Panc1 (cell line): ENCODE data around the gene AMZ1. TPM values are rescaled to one million over a fixed set of nuclear protein-coding genes. Genes with fewer than 3 reads are reported as not detected.
"Not testable (repeated sequence)": the region's sequence is repeated elsewhere in the genome, so short reads cannot be mapped to it uniquely, and the experiment has no call there.

Experiments used
- ATAC-seq: fragments of 200-7000 bp; cut with Tn5 transposase; 2 replicates; pipeline ENCODE4 v1.9.1; 2020; ENCODE audit warnings: mild to moderate bottlenecking, moderate library complexity
- BruUV-seq: library from RNA; stranded (reverse); fragments of 400-500 nt; replicated peaks from 2 replicates; lab custom pipeline; 2021; lab: Mats Ljungman, UMichigan
- CTCF ChIA-PET: fragments of 300-600 bp; sonication (Branson Sonifier 250); formaldehyde crosslinking; loops from one replicate; lab custom pipeline; 2022; ENCODE audit warnings: antibody characterized with exemption; lab: Charles Lee
- POLR2A ChIA-PET: fragments of 300-600 bp; sonication (Branson Sonifier 250); formaldehyde crosslinking; loops from one replicate; lab custom pipeline; 2022; ENCODE audit warnings: antibody characterized with exemption; lab: Charles Lee
- DNase-seq: peaks from one replicate; pipeline ENCODE4 v3.0.0-alpha.2; 2010; ENCODE audit warnings: low read depth, low spot score
- H3K27ac ChIP-seq: 2 replicates; pipeline ENCODE4 v1.5.1; 2011; ENCODE audit warnings: mild to moderate bottlenecking, low read length, inconsistent platforms
- H3K27me3 ChIP-seq: fragments of 200-500 bp; sonication (Bioruptor generic); 2 replicates; pipeline ENCODE4 v1.6.0; 2014; ENCODE audit warnings: low read length, inconsistent platforms; ENCODE audit not compliant: control insufficient read depth, insufficient read depth
- H3K36me3 ChIP-seq: fragments of 200-500 bp; sonication (Bioruptor generic); 2 replicates; pipeline ENCODE4 v1.5.1; 2014; ENCODE audit warnings: inconsistent platforms, mild to moderate bottlenecking, low read length, moderate library complexity; ENCODE audit not compliant: control insufficient read depth, insufficient read depth
- H3K4me1 ChIP-seq: 2 replicates; pipeline ENCODE4 v1.5.1; 2011; ENCODE audit warnings: inconsistent platforms, mild to moderate bottlenecking, low read length, moderate library complexity; ENCODE audit not compliant: control insufficient read depth, insufficient read depth
- H3K4me3 ChIP-seq, 2 experiments: 2 replicates each; pipeline ENCODE4 v1.5.1; 2011 to 2012; ENCODE audit warnings: low read depth in 2 of 2, low read length in 2 of 2, mild to moderate bottlenecking in 2 of 2, inconsistent platforms in 1 of 2, moderate library complexity in 1 of 2
- H3K9me3 ChIP-seq: fragments of 200-500 bp; sonication (Bioruptor generic); 2 replicates; pipeline ENCODE4 v1.5.1; 2014; ENCODE audit warnings: low read depth, mild to moderate bottlenecking, inconsistent platforms, low read length, moderate library complexity; ENCODE audit not compliant: control insufficient read depth, insufficient read depth
- POLR2AphosphoS5 ChIP-seq: IDR thresholded peaks from 2 replicates; pipeline ENCODE4 v1.6.1; 2012; ENCODE audit warnings: mild to moderate bottlenecking, low read depth, low read length, moderate library complexity
- SIN3A ChIP-seq: IDR thresholded peaks from 2 replicates; pipeline ENCODE4 v1.6.1; 2012; ENCODE audit warnings: low read depth, mild to moderate bottlenecking, low read length, moderate library complexity, borderline replicate concordance; ENCODE audit not compliant: insufficient read depth
- TCF7L2 ChIP-seq: IDR thresholded peaks from 2 replicates; pipeline ENCODE4 v1.6.1; 2011; ENCODE audit warnings: mild to moderate bottlenecking, low read depth, low read length, inconsistent platforms
- in situ Hi-C: cut with HindIII; loops from 2 replicates; pipeline ENCODE4 v1.10.0; 2016; ENCODE audit warnings: low sequenced_read_pairs, low pct_unique_long_range_greater_than_20kb
- intact Hi-C: fragments of 100-400 bp; cut with micrococcal nuclease; formaldehyde crosslinking; loops from one replicate; pipeline ENCODE4 v1.10.0; 2022; ENCODE audit not compliant: unreplicated experiment
- total RNA-seq: library from RNA; stranded (reverse); gene quantifications from one replicate; pipeline ENCODE4 v1.2.1, GENCODE V29; 2021; ENCODE audit not compliant: unreplicated experiment
- TF ChIP-seq, protein P1 (sequence below): fragments of 450-650 bp; IDR thresholded peaks from 2 replicates; pipeline ENCODE4 v1.5.1; 2017; ENCODE audit warnings: mild to moderate bottlenecking
- TF ChIP-seq, protein P2 (sequence below), 2 experiments: IDR thresholded peaks; 2 replicates each; pipeline ENCODE4 v1.6.1; 2011 to 2012; ENCODE audit warnings: low read depth in 2 of 2, control low read depth in 1 of 2, low read length in 1 of 2, mild to moderate bottlenecking in 1 of 2, moderate library complexity in 1 of 2; ENCODE audit not compliant: insufficient read depth in 1 of 2

Gene AMZ1
- total RNA-seq, 1 experiment from 2014 or later = 0.57 TPM

DNA sequence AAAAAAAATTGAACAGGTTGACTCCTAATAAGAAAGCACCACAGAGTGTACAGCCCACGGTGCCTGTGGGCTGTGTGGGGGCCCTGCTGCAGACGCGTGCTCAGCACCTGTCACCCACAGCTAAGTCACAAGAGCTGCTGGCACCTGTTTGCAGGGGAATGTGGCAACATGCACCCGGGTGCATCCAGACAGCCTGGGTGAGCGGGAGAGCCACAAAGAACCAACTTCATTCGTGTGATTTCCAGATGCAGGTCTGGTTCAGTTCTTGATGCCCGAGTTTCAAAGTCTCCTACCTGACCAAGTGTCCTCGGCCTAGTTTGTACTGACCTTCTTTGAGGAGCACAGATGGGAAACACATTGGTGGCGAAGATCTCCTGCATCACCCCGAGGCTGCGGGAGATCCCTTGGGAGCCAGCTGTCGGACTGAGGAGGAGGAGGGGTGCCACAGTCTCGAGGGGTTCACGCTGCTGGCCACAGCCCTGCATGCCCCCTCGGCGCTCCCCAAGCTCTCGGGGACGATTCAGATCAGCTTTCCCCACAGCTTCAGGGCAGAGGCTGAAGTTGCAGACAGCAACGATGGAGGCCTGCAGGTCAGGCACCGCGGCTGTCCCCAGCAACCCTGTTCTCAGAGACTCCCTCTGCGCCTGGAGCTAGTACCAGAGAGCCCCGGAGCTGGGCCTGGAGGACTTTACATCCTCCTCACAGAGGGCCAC lies 35.3 kb downstream of the AMZ1 start:
- Histone ChIP-seq H3K27ac (no peak overlapping the region), H3K36me3 (peaks cover 2% of the 10 kb centered on the region; the same call in 1 of the 2 replicates), H3K4me3 (no peak overlapping the region), H3K9me3 (no peaks in the 10 kb centered on the region), H3K4me1 (peaks cover 10% of the 10 kb centered on the region; the same call in 1 of the 2 replicates), H3K27me3 (no peaks in the 10 kb centered on the region)
- TF ChIP-seq SIN3A = no peak
- TF ChIP-seq TCF7L2 = no peak
- TF ChIP-seq, protein P1, sequence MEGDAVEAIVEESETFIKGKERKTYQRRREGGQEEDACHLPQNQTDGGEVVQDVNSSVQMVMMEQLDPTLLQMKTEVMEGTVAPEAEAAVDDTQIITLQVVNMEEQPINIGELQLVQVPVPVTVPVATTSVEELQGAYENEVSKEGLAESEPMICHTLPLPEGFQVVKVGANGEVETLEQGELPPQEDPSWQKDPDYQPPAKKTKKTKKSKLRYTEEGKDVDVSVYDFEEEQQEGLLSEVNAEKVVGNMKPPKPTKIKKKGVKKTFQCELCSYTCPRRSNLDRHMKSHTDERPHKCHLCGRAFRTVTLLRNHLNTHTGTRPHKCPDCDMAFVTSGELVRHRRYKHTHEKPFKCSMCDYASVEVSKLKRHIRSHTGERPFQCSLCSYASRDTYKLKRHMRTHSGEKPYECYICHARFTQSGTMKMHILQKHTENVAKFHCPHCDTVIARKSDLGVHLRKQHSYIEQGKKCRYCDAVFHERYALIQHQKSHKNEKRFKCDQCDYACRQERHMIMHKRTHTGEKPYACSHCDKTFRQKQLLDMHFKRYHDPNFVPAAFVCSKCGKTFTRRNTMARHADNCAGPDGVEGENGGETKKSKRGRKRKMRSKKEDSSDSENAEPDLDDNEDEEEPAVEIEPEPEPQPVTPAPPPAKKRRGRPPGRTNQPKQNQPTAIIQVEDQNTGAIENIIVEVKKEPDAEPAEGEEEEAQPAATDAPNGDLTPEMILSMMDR = no peak
- TF ChIP-seq, protein P2, sequence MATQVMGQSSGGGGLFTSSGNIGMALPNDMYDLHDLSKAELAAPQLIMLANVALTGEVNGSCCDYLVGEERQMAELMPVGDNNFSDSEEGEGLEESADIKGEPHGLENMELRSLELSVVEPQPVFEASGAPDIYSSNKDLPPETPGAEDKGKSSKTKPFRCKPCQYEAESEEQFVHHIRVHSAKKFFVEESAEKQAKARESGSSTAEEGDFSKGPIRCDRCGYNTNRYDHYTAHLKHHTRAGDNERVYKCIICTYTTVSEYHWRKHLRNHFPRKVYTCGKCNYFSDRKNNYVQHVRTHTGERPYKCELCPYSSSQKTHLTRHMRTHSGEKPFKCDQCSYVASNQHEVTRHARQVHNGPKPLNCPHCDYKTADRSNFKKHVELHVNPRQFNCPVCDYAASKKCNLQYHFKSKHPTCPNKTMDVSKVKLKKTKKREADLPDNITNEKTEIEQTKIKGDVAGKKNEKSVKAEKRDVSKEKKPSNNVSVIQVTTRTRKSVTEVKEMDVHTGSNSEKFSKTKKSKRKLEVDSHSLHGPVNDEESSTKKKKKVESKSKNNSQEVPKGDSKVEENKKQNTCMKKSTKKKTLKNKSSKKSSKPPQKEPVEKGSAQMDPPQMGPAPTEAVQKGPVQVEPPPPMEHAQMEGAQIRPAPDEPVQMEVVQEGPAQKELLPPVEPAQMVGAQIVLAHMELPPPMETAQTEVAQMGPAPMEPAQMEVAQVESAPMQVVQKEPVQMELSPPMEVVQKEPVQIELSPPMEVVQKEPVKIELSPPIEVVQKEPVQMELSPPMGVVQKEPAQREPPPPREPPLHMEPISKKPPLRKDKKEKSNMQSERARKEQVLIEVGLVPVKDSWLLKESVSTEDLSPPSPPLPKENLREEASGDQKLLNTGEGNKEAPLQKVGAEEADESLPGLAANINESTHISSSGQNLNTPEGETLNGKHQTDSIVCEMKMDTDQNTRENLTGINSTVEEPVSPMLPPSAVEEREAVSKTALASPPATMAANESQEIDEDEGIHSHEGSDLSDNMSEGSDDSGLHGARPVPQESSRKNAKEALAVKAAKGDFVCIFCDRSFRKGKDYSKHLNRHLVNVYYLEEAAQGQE (IDR thresholded peaks at IDR 0.05; ENCODE audit: insufficient read depth in 1 of 2, low read depth in 2 of 2, low read length in 1 of 2) = no peak
- TF ChIP-seq POLR2AphosphoS5 = no peak
- ChIA-PET POLR2A (interaction anchor here (0.6 kb wide), 1 partner anchor 15 kb away, joined by 9 read pairs; no protein-coding TSS in a partner anchor), CTCF (no interaction called here)
- no TSS peak for BruUV-seq
- DNase-seq (no peak), ATAC-seq (no peak)
- intact Hi-C loops = no loop called here
- in situ Hi-C loops = no loop called here

DNA sequence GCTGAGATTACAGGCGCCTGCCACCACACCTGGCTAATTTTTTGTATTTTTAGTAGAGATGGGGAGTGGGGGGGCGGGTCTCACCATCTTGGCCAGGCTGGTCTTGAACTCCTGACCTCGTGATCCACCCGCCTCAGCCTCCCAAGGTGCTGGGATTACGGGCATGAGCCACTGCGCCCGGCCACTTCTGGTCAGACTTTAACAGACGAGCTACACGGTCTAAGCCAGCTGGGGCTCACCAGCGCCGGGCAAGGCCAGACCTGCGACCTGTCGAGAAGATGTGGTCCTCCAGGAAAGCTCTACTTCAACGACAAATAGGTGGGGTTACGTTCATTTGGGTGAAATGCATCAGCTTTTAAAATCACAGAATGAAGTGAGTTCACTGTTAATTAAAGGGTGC lies 36.0 kb downstream of the AMZ1 start:
- POLR2A ChIA-PET, H3K27ac ChIP-seq, H3K36me3 ChIP-seq, intact Hi-C loops, CTCF ChIA-PET, H3K27me3 ChIP-seq, in situ Hi-C loops, DNase-seq, ATAC-seq, BruUV-seq, H3K9me3 ChIP-seq, H3K4me1 ChIP-seq, H3K4me3 ChIP-seq: not testable (repeated sequence)
